HTERT RPE-1 (cell line): ENCODE measurements around the gene CXCL10.

Experiments used
- in situ Hi-C: fragments of 300-500 bp; cut with MboI; formaldehyde crosslinking; loops from 4 replicates; pipeline ENCODE4 v1.14.3; 2020; ENCODE audit warnings: low sequenced_read_pairs

Gene CXCL10

DNA sequence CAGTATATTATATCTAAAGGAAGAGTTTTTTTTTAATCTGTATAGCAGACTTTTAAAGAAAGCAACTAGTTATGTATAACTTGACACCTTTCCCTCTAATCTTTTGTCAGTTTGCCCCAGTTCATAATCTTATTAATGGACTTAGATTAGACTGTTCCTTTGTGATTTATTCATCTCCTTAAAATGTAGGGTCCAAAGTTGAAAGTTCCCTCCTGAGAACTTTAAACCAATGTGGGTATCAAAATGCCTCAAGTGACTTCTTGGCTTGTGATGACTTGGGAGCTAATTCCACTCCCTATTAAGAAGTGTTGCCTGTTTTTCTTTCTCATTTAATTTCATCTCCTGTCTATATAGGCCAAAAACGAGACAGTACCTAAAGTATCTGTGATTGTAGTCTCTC is 26.2 kb downstream of the CXCL10 start:
- in situ Hi-C loops: no loop called here

DNA sequence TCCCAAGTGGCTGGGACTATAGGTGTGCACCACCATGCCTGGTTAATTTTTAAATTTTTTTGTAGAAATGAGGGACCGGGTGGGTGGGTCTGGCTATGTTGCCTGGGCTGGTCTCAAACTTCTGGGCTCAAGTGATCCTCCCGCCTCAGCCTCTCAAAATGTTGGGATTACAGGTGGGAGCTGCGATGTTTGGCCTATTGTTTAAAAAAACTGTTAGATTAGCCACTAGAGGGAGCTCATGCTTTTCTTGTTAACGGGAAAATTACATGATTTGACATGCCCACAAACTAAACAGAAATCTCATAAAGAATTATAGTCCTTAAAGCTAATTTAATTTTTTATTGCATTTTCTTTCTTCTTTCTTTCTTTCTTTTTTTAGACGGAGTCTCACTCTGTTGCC is 27.6 kb downstream of the CXCL10 start:
- in situ Hi-C loops: no loop called here

DNA sequence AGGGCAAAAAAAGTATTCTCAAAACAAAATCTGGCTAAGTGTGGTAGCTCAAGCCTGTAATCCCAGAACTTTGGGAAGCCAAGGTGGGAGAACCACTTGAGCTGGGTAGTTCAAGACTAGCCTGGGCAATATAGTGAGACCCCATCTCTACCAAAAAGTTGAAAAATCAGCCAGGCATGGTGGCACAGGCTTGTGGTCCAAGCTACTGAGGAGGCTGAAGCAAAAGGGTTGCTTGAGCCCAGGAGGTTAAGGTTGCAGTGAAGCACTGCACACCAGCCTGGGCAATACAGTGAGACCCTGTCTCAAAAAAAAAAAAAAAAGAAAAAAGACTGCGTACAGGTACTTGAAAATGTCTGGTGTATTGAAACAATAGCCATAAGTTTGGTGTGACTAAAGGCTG is 30.8 kb downstream of the CXCL10 start:
- in situ Hi-C loops: no loop called here

GRCh38 chr4:75989846-75990528 is 33.3 kb downstream of the CXCL10 start:
- in situ Hi-C loops: no loop called here

- in situ Hi-C loops: no loop called here
These were observed 38.2 kb downstream of the CXCL10 start for GRCh38 chr4:75985116-75985515.

DNA sequence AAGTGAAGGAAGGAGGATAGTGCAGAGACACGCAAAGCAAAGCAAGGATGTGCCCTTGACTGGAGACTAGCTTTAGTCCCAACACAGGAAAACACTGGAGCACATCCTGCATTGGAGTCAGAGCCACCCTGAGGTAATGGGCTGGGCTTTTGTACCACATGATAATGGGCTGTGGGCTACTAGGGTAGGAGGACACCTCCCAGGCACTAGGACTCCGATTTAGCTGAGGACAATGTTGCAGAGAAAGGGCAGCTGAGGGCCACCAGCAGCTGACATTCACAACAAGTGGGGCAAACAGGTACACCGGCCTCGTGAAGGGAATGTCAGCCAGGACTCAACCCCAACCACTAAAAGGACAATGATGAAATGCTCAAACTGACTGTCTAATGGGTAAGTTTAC is 42.7 kb downstream of the CXCL10 start:
- in situ Hi-C loops: no loop called here

- in situ Hi-C loops: no loop called here
These were observed 47.1 kb downstream of the CXCL10 start for GRCh38 chr4:75976177-75976576.

GRCh38 chr4:75973766-75974165 is 49.5 kb downstream of the CXCL10 start:
- in situ Hi-C loops: no loop called here
